GM21390 (cell line): ENCODE results near the gene UBLCP1.

Experiments
- ATAC-seq: cut with Tn5 transposase; IDR thresholded peaks from one replicate; pipeline ENCODE4 v1.9.1; 2021; ENCODE audit not compliant: unreplicated experiment

The UBLCP1 gene

DNA sequence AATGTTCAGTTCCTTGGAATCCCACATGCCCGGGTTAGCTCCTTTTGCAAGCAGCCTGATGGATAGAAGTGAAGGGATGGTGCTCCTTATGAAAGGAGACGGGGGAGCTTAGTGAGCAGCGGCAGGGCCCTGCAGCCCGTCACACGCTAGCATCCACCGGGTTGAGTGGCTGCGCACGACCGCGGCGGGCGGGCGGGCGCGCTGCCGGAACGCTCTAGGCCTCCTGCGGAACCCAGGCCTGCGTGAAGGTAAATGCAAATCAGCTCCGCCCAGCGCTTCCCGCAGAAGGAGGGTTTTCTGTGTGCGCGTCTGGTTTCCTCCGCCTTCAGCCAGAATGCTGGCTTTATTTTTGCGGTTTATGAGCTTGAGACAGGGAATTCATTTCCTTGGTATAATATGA lies 47.4 kb downstream of the UBLCP1 start:
- no peak for ATAC-seq

DNA sequence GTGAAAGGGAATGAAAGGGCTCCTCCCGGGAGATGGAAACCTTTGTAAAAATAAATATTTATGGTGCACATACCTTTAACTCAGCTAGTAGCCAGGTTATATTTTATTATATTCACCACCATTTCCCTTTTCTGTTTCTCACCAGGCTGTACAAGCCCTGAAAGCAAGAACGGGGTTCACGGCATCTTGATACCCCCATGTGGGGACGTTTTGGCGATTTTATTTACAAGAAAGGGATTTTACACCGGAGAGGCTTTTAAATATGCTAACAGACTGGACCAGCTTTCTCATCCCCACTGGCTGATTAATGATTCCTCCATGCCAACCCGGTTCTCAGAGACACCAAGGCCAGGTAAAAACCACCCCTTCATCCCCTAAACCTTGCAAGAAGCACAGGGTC lies 48.0 kb downstream of the UBLCP1 start:
- ATAC-seq = no peak

DNA sequence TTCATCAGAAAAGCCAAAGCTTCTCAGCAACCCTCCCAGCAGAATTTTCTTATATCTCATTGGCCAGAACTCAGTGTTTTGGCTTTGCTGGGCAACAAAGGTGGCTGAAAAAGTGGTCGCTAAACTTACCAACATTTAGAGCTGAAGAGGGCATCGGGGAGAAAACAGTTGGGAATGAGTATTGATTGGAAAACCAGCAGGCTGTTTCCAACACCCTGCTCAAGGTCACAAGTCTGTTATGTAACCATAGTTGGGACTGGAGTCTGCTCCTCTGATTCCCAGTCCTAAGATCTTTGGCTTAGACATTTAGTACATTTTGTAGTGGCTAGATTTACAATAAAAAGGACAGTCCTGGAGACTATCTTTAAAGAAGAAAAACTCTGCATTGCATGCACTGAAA lies 50.1 kb downstream of the UBLCP1 start:
- no peak for ATAC-seq

DNA sequence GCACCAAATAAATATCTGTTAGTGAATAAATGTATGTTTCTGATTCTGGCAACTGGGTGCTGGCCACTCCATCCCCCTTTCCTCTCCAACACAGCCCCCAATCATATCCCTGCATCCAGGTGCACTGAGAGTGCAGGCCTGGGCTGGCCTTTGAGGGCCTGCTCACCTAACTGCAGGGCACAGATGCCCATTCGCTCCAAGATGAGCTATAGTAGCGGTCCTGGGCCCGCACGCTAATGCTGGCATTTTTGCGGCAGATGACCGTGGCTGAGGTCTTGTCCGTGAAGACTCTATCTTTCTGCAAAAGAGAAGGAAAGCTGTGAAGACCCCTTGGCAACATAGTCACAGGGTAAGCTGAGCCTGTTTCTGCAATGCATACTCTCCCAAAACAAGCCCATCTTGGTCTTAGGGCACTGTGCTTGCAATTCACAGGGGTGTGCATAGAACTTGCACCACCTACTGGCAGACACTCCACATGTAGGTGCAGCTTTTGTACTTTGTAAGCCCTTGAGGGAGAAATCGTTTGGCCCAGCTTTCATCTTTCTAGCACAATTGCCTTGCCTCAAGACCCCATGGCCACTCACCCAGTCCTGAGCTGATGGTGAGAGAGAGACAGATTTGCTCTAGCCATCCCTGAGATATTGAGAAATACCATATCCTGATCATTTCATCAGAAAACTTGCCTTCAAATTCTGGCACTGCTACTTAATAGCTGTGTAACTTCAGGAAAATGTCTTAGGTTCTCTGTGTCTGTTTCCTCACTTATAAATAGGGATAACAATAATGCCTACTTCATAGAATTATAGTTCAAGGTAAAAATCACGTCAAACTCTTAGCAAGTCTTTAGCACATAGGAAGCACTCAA lies 53.7 kb downstream of the UBLCP1 start:
- peak; percentile 71 for ATAC-seq

DNA sequence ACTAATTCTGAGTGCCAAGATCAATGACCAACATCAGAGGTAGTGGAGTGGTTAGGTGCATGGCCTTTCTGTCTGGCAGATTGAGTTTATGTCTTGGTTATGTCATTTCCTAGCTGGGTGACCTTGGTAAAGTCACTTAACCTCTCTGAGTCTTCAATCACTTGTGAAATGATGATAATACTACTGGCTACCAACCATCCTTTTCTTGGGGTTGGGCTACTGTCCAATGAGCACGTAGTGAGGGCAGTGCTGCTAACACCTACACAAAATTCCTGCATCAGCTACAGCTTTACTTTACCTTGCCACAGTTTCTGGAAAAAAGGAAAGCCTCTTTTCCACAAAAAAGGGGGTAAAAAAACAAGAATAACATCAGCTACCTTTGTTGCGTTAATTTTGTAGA lies 54.8 kb downstream of the UBLCP1 start:
- no peak for ATAC-seq

DNA sequence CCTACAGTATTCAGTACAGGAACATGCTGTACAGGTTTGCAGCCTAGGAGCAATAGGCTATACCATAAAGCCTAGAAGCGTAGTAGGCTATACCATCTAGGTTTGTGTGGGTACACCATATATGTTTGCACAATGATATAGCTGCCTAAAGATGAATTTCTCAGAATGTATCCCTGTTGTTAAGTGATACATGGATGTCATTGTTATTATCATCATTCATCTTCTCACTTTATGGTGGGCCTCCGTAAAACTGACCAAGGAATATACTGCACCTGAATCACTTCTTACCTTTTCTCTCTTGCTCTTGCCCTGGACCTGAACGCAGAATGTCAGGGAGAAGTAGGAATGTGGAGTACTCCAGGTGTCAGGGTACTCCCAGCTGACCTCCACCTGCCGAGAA lies 55.4 kb downstream of the UBLCP1 start:
- ATAC-seq = no peak

DNA sequence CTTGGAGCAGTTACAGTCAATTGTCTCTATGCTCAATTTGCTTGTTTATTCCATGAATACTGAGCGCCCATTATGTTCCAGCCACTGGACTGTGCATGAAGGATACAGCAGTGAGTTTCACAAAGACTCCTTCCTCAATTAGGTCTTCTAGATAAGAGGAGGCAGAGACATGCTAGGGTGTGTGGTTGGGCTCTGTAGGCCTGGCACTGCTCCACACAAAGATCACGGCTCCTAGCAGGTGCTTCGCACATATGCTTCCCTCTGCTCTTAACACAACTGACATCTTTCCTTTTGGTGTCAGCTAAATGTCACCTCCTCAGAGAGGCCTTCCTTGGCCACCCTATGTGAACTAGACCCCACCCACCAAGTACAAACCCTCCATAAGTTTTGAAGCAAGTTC lies 56.3 kb downstream of the UBLCP1 start:
- ATAC-seq = no peak

DNA sequence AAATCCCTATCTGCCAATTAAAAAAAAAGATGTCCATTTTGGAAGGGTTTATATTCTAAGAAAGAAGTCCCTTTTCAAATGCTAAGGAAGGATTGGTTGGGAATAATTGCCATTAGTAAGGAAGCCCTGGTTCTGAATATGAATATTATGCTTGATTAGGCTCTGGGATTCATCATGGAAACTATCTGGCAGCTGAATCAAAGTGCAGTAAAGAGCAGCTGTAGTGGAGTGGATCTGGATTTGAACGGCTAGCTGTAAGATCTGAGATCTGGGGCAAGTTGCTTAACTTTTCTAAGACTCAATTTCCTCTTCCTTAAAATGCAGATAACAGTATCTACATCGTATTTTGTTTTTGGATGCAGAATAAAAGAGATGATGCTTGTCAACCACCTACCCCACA lies 56.7 kb downstream of the UBLCP1 start:
- no peak for ATAC-seq

DNA sequence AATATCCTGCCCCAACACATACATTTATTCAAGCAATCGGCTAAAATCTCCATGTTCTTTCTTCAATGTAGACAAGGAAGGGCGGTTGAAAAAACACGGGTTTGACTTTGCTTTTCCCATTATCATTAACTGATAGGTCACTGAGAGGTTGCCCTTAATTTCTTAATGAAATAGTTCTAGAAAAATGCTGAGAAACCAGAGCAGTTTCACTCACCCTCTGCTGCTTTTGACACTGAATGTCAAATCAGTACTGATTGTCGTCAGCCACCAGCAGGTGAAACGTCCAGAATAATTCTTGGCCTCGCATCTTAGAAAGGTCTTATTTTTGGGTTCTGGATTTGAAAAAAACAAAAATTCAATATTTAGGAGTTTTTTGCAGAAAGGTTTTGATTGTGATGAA lies 59.1 kb downstream of the UBLCP1 start:
- no peak for ATAC-seq

DNA sequence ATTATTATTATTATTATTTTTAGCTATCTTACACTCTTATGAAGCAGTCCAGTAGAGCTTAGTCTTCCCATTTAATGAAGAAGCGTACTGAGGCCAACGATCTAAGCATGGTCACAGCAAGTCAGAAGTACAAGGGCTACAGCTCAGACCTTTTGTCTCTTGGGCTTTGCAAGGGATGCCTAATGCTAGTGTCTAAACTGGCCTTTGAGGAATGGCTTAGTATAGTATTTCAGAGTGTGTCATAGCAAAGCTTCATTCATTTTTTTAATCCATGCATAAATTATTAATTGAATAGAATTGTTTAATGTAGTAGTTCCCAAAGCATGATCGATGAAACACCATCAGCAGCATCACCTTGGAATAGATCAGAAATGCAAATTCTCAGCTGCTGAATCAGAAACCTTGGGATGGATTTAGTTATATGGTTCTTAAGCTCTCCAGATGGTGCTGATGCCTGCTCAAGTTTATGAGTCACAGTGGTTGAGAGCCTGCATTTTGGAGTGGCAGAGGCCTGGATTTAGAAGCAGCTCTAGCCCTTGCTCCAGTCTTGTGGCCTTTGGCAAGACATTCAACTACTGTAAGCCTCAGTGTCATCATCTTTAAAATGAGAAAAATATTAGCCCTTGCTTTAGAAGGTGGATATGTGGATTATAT lies 61.1 kb downstream of the UBLCP1 start:
- no peak for ATAC-seq

DNA sequence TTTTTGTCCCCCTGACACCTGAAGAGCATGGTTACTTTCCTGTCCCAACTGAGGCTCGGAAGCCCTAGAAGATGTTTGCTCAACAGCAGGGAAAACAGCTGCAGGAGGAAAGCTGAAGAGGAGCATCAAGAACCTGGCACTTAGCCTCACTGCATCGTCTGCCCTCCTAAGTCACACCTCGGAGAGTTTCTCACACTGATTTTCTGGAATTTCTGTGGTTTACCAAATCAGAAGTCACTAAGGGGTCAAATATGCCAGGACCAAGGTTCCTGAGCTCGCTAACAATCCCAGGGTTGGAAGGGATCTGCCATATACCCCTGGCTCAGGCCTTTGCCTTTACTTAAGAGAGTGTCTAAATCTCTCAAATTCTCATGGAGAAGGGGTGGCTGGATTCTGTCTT lies 61.9 kb downstream of the UBLCP1 start:
- ATAC-seq = no peak

DNA sequence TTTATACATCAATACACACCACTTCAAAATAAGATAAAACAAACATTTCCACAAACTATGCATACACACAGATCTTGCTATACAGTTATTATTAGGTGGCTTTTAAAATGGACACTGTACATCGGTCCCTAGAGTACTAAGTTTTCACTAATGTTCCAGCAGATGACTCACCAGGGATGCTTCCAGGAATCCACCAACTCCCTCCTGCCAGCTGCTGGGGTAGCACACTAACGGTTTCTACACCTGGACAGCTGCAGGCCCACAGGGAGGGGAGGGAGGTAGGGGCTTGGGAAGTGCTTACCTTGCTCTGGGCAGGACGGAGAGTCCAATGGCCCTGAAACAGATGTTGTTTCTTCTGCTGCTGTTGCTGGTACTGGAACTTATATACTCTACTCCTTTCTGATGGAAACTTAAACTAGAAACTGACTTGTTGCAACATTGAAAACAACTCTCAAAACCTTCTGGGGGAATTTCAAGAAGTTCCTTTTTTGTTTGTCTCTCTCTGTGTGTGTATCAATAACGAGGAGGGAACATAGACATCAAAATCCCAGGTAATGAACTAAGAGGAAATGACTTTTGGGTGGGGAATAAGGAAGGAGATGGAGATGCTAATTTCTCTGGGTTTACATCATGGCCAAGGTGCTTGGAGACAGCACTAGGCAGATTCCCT lies 67.2 kb downstream of the UBLCP1 start, which contains the start of gene IL12B:
Gene IL12B, minus strand, starts transcription at position 357 of the 670 bp plus-strand sequence. CDS start 3,705 bp downstream, outside the sequence.
- ATAC-seq = no peak

DNA sequence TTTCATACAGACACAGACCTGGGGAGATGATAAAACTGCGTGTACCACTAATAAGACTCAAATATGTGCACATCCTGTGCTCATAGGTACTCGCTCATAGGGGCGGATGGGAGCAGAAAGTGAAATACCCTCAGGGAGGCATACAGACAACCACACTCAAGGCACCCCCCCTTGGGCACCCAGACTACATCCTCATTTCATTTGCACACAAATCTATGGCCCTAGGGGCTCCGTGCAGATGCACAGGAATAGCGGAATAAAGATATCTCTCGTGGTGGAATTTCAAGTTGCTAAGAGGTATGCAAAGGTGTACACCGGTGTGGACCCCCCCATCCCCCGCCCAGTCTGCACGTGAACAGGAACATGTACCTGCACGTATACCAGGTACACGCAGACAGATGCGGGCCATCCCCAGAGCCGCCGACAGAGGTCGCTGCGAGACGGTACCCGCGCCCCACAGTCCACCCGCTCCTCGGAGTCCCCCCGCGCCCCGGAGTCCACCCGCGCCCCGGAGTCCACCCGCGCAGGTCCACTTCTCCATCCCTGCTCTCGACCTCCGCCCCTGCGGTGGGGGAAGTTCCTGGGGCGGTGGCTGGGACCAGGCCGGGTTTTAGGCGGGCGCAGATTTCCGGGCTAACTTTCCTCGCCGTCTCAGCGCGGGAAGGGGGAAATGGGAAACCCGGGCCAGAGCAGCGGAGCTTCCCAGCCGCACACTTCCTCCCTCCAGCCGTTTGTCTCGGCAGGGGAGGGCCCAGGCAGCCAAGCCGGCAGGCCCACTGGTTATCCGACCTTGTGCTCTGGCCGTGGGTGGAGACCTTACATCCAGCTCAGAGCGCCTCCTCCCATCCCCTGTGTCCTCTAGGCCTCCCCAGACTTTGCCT lies 68.2 kb downstream of the UBLCP1 start:
- peak; percentile 64 for ATAC-seq

DNA sequence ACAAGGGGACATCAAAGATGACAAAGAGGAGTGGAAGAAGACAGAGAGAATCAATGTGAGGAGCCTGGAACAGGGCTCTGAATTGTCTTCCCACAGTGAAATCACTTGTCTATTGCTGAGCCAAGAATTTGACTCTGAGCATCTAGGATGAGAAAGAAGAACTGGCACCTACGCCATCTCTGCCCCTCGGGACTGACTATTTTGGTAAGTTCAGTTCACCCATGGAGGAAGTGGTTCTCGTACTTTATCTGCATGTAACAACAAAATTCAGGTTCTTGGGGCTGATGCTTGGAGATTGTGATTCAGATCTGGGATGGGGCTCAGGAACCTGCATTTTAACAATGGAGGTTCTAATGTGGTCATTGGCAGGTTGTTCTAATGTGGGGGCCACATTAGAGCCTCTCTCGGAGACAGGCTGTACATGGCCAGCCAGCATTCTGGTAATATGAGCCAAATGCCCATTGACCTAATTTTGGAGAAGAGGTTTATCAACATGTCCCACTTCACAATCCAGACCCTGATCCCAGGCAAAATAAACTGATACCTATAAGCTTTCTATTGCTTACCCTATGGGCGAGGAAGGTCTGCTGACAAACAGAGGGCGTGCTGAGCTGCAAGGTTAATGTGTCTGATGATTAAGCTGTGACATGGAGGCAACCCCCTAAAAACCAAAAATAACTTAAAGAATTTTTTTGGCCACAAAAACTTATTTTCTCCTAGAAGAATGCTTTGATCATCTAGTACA lies 69.9 kb downstream of the UBLCP1 start:
- ATAC-seq = no peak

DNA sequence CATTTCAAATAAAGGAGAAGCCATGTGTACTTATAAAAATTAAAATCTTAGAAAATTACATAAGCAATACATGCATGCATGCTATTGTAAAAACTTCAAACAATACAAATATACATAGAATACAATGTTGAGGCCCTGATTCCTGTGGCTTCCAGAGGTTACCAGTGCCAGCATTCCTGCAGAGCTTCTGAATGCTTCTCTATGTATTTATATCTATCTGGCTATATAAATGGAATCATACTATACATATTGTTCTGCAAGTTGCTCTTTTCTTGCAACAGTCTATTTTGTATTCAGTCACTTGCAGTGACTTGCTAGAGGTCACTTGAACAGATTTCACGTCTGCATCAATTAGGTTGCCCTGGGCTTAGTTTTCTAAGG lies 70.4 kb downstream of the UBLCP1 start:
- no peak for ATAC-seq
